ENCODE results near the gene HCN2.

Gene HCN2

DNA sequence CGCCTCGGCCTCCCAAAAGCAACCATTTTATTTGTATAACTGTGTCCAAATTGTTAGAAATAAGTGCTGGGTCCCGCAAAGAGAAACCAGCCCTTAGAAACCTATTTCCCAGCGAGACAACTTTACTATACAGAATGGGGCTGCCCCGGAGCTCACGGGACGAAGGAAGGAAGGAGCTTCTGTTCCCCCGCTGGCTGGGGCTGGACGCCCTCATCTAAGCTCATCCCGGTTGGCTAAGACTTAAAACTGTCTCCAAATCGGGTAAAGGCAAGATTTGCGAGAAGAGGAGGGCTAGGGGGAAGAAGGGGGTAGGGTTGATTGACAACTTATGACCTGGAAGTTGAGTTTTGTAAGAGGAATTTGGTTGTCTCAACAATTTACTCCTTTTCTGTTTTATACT lies 29.6 kb upstream of the HCN2 start:
- TF ChIP-seq, protein P1, sequence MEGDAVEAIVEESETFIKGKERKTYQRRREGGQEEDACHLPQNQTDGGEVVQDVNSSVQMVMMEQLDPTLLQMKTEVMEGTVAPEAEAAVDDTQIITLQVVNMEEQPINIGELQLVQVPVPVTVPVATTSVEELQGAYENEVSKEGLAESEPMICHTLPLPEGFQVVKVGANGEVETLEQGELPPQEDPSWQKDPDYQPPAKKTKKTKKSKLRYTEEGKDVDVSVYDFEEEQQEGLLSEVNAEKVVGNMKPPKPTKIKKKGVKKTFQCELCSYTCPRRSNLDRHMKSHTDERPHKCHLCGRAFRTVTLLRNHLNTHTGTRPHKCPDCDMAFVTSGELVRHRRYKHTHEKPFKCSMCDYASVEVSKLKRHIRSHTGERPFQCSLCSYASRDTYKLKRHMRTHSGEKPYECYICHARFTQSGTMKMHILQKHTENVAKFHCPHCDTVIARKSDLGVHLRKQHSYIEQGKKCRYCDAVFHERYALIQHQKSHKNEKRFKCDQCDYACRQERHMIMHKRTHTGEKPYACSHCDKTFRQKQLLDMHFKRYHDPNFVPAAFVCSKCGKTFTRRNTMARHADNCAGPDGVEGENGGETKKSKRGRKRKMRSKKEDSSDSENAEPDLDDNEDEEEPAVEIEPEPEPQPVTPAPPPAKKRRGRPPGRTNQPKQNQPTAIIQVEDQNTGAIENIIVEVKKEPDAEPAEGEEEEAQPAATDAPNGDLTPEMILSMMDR (IDR thresholded peaks at IDR 0.05): no peak

DNA sequence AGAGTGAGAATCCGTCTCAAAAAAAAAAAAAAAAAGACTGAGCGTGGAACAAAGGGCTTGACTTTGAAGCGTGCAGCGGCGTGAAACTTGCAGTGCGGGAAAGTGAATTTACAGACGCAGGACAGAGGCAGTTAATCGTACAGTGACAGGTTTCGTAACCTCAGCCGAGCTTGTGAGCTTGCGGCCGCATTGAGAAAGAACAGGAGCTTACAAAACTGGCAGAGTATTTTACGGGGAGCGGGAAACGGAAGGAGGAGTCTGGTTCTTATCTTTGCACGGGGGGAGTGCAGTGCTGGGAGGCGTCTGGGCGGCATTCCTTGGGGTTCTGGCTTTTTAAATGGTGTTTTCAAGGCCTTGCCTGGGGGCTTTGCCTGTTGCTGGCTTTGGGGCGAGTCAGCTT lies 23.3 kb upstream of the HCN2 start:
- TF ChIP-seq, protein P1 (IDR thresholded peaks at IDR 0.05): no peak

DNA sequence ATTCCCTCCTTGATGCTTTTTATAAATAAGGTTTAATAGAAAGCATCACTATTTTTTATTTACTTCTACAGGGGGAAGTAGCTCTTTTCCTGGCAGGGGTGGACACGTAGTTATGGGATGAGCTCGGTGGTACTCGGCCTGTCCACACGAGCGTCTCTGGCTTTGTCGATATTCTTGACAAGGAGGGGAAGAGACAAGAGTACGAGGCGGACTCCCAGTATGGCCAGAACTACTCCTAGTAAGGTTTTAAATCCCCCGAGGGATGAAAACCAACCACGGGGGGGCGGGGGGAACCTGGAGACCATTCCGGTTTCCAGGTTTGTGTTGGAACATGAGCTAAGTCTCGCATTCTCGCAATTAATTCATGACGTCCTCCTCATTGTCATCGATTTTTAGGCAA lies 22.8 kb upstream of the HCN2 start:
- TF ChIP-seq, protein P1 (IDR thresholded peaks at IDR 0.05): no peak

DNA sequence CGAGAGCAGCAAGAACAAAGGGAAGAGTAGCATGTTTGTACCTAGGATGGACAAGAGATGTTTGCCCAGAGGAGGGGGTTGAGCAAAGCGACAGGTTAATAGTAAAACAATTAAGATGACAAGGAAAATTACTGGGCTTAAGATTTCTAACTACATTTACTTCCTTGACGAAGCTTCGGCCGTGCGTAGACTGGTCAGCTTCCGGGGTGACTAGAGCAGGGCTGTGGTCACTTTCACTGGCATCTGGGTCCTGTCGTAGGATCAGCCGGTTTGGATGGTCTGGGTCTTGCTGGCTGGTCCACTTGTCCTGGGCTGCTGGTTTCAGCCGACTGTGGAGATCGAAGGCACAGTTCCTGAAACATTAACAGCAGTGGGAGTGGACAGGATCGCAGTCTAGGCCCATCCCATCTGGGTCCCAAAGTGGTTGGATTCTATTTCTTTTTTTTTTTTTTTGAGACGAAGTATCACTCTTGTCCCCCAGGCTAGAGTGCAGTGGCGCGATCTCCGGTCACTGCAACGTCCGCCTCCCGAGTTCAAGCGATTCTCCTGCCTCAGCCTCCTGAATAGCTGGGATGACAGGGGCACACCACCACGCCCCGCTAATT lies 22.3 kb upstream of the HCN2 start:
- TF ChIP-seq, protein P1 (IDR thresholded peaks at IDR 0.05): no peak

DNA sequence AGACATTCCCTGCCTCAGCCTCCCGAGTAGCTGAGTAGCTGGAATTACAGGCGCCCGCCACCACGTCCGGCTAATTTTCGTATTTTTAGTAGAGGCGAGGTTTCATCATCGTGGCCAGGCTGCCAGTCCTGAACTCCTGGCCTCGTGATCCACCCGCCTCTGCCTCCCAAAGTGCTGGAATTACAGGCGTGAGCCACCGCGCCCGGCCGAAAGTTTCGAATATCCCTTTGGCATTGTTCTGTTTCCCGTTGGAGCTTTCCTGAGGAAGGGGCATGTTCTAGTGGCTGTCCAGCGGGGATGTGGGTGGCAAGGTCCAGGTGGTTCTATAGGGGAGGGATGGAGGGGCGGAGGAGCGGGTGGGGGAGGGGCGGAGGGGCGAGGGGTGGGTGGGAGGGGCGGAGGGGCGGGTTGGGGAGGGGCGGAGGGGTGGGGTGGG lies 19.4 kb upstream of the HCN2 start:
- TF ChIP-seq, protein P1 (IDR thresholded peaks at IDR 0.05): no peak

DNA sequence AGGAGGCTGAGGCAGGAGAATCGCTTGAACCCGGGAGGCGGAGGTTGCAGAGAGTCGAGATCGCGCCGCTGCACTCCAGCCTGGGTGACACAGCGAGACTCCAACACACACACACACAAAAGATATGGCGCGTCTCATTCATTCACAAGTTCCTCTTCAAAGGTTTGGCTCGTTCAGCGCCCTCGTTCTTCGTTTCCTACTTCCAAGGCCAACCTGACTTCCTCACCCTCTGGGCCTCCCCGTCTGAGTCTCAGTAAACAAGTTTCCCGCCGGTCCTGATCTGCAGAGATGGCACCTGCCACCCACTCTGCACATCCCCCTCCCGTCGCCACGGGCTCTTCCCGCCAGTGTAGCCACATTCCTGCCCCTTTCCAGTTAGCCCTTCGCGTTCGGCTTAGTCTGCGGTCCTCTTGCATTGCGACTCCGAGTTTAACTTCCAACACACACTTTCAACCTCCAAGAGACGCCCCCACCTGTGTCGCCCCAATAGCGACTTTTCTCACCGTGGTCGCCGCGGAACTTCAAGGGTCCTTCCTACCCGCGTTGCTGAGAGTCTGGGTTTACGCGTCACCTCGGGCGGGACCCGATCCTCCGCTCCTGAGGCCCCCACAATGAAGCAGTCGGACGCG lies 18.6 kb upstream of the HCN2 start:
- TF ChIP-seq, protein P1 (IDR thresholded peaks at IDR 0.05): no peak

DNA sequence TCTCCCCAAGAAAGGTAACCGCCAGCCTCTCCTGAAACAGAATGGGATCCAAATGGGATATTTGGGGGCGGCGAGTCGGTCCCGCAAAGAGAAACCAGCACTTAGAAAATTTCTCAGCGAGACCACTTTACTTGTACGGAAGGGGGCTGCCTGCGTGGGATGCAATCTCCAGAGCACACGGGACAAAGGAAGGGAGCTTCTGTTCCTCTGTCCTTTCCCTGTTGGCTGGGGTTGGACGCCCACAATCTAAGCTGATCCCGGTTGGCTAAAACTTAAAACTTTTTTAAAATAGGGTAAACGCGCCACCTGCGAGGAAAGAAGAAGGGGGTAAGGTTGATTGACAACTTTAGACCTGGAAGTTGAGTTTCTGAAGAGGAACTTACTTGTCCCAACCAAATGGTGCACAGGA lies 18.1 kb upstream of the HCN2 start:
- TF ChIP-seq, protein P1 (IDR thresholded peaks at IDR 0.05): no peak

All from LNCAP (cell line).